Sciatic nerve (tissue), 2 donors: ENCODE results near the gene CACFD1. TPM values are rescaled to one million over a fixed set of nuclear protein-coding genes. Genes with fewer than 3 reads are reported as not detected.

Source experiments
- ATAC-seq: fragments of 200-7000 bp; cut with Tn5 transposase; one replicate; pipeline ENCODE4 v1.9.1; 2020; ENCODE audit warnings: mild to moderate bottlenecking, moderate library complexity
- DNase-seq: peaks from one replicate; pipeline ENCODE4 v3.0.0-alpha.2; 2020; ENCODE audit warnings: low spot score
- intact Hi-C: fragments of 100-400 bp; cut with DNase I; formaldehyde crosslinking; loops from one replicate; pipeline ENCODE4 v1.14.2; 2022
- total RNA-seq: library from RNA; stranded (reverse); fragmentation: NEBNext Ultra II Directional; extraction: Animal tissue kit (Norgen Biotek cat#: 25700); gene quantifications from one replicate; pipeline ENCODE4 v1.2.1, GENCODE V29; 2021
- donor health status: DM: no; HTN: no; CAD: no.
- donor health status: DM: no; HTN: no; CAD: no.

CACFD1 gene
- total RNA-seq, 1 donor from 2014 or later, result 10.1 TPM

GRCh38 chr9:133460405-133461175 lies 812 bp downstream of the CACFD1 start:
- peak; percentile 79 for DNase-seq
- peak; percentile 1 for ATAC-seq
- intact Hi-C loops, result no loop called here

- no peak for ATAC-seq
- no peak for DNase-seq
- intact Hi-C loops, result no loop called here
These were observed 2.2 kb downstream of the CACFD1 start for GRCh38 chr9:133461975-133462374.

DNA sequence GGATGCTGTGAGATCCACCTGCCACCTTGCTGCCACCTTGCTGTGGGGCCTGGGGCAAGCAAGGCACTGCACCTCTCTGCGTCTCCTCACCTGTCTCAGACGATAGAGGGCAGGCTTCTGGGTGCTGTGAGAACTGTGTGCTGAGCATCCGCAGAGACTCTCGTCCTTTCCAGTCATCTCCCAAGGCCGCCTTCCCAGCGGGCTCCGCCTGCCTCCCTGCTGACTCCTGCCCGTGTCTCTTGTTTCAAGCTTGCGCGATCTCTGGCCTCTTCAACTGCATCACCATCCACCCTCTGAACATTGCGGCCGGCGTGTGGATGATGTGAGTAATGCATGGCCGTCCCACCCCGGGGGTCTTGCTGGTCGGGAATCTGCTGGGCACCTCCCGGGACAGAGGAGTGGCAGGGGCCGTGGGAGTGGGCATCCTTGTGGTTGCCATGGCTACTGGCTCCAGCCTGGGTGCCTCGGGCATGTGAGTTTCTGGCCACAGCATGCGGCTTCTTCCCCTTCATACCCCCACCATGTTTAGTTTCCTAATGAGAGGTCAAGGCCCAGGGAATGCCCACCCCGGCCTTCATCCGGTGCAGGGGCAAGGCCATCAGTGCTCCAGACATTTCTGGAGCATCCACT lies 3.6 kb downstream of the CACFD1 start:
- DNase-seq, result no peak
- intact Hi-C loops, result no loop called here
- no peak for ATAC-seq

DNA sequence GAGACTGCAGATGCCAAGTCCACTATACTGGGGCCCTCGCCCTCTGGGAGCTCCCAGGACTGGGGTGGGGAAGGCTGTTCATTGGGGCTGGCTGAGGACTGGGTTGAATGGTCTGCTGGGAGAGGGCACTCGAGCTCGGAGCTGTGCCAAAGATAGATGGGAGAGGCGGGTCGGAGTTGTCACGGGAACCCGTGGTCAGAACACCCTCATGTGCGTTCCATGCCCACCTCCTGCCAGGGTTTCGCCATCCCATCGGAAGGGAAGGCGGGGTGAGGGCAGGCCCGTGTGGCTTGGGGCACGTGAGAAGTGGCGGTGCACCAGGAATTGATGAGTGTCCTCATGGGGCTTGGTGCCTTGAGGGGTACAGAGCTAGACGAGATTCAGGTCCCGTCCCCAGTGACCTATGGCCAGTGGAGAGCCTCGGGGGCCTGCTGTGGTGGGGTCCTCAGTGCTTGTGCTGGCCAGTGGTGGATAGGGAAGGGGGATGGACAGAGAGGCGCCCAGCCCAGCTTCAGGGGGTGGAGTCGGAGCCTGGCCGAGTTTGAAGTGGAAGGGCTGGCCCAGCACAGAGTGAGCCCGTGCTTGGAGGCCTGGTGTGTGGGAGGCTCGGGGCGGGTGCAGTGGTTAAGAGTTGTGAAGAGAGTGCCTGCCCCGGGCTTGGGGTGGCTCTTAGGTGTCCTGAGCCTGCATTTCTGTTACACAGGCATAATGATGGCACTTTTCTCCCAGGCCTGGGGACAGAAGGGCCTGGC lies 4.3 kb downstream of the CACFD1 start:
- intact Hi-C loops, result no loop called here
- ATAC-seq (no peak), DNase-seq (no peak)

GRCh38 chr9:133464638-133465037 lies 4.9 kb downstream of the CACFD1 start:
- ATAC-seq (no peak), DNase-seq (no peak)
- intact Hi-C loops, result no loop called here

GRCh38 chr9:133465984-133466383 lies 6.2 kb downstream of the CACFD1 start:
- no peak for DNase-seq
- intact Hi-C loops, result no loop called here

GRCh38 chr9:133467101-133467500 lies 7.3 kb downstream of the CACFD1 start:
- DNase-seq, result no peak
- no peak for ATAC-seq
- intact Hi-C loops, result no loop called here

More at GRCh38 chr9:133465984-133466383, 6.2 kb downstream of the CACFD1 start:
- ATAC-seq, result no peak

- intact Hi-C loops, result no loop called here
- ATAC-seq, result no peak
- DNase-seq, result no peak
These were observed 8.6 kb downstream of the CACFD1 start for GRCh38 chr9:133468374-133468773.

GRCh38 chr9:133468777-133469421 lies 9.1 kb downstream of the CACFD1 start:
- ATAC-seq (no peak), DNase-seq (no peak)
- intact Hi-C loops, result no loop called here

DNA sequence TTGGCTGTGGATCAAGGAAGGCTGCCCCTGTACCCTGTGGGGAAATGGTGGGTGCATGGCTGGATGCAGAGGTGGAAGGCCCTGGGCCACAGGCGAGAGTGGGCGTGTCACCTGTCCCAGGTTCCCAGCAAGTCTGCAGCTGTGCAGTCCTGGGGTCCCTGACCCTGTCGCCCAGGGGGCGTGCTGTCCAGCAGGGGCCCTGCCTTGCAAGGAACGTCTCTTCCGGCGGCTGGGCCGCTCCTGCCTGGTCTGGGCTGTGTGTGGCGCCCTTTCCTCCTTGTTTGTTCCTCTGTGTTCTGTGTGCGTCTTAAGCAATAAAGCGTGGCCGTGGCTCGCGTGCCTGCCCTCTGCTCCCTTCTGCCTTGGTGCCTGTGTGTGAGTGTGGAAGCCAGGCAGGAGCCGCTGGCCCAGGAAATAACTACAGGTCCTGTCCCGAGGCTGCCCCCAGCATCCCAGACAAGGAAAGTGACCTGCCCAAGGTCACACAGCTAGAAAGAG lies 10.7 kb downstream of the CACFD1 start:
- intact Hi-C loops, result no loop called here
- ATAC-seq (no peak), DNase-seq (no peak)

- intact Hi-C loops, result no loop called here
- ATAC-seq, result no peak
These were observed 11.2 kb downstream of the CACFD1 start for GRCh38 chr9:133470988-133471387.

DNA sequence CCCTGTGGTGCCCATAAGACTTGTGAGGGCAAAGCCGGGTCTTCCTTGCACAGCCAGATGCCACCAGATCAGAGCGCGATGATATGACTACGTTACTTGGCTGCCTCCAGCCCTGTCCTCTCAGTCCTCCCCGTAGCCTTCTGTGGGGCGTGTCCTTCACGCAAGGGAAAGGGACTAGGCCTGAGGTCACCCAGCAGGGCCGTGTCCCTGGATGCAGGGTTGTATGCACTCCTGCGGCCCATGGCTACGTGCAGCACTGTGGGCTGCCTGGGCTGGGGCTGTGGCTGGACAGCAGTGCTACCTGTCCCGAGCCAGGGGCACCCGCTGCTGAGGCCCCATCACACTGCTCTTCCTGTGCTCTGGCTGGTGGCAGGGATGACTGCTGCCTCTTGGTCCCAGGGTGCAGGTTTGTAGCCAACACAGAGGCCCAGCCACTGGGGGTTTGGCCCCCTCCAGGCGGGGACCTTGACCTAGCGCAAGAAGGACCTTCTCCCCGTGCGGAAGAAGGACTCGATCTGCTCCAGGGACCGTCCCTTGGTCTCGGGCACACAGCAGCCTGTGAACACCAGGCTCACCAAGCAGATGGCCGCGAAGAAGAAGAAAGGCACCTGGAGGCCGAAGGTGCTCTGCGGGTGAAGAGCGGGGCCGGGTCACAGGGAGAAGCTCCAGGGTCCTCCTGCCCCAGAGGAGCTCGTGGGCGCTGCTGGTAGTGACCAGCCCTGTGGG lies 11.9 kb downstream of the CACFD1 start:
- DNase-seq (no peak), ATAC-seq (no peak)
- intact Hi-C loops, result no loop called here

More at GRCh38 chr9:133470988-133471387, 11.2 kb downstream of the CACFD1 start:
- DNase-seq, result no peak

DNA sequence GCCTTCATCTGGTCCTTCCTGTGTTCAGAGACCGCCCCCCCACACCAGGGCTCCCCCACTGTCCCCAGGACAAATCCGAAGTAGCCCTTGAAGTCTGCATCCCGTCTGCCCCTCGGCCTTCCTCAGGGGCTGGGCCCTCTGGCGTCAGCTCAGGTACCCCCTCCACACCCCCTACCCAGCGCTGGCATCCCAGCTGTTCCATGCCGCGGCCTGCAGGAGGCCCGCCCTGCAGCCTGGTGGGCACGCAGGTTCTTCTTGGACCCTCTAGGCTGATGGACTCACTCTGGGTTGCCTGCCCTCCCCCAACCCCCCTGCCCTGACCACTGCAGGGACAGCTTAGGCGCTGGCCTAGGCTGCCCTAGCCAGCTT lies 12.5 kb downstream of the CACFD1 start:
- intact Hi-C loops, result no loop called here
- no peak for ATAC-seq

GRCh38 chr9:133472753-133473378 lies 13.1 kb downstream of the CACFD1 start:
- DNase-seq (no peak), ATAC-seq (no peak)
- intact Hi-C loops, result no loop called here

More for the DNA sequence above, 12.5 kb downstream of the CACFD1 start:
- no peak for DNase-seq

DNA sequence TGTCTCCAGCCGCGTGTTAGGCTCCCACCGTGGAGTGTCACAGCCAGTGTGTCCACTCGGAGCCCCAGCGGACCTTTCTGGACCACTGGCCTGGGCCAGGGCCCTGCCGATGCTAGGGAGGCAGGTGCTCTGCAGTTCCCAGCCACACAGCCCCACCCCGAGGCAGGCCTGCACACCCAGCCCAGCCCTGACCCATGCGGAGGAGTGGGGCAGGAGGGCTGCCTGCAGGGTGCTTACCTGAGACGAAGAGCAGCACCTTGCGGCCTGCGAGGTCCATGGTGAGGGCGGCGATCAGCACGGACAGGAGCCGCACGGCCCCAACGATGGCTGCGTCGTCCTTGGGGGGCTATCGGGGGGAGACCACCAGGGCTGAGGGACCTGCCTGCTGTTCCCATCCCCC lies 14.0 kb downstream of the CACFD1 start:
- ATAC-seq, result no peak
- intact Hi-C loops, result no loop called here
- DNase-seq, result no peak

GRCh38 chr9:133474215-133474614 lies 14.4 kb downstream of the CACFD1 start:
- no peak for DNase-seq
- ATAC-seq, result no peak
- intact Hi-C loops, result no loop called here

DNA sequence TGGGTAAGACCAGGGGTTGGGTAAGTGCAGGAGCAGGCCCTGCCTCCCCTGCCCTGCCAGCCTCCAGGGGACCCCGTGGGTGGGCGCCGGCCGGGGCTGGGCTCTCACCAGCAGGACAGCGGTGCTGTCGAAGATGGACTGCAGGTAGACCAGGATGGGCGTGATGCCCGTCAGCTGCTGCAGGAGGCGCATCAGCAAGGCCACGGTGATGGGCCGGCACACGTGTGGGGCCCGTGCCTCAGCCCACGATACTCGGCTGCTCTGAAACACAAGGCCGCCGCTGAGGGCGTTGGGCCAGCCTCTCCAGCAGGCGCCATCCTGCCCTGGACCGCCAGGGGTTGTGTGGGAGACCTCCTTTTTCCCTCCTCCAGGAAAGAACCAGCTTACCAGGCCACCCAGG lies 15.1 kb downstream of the CACFD1 start:
- DNase-seq (no peak), ATAC-seq (no peak)
- intact Hi-C loops, result no loop called here

DNA sequence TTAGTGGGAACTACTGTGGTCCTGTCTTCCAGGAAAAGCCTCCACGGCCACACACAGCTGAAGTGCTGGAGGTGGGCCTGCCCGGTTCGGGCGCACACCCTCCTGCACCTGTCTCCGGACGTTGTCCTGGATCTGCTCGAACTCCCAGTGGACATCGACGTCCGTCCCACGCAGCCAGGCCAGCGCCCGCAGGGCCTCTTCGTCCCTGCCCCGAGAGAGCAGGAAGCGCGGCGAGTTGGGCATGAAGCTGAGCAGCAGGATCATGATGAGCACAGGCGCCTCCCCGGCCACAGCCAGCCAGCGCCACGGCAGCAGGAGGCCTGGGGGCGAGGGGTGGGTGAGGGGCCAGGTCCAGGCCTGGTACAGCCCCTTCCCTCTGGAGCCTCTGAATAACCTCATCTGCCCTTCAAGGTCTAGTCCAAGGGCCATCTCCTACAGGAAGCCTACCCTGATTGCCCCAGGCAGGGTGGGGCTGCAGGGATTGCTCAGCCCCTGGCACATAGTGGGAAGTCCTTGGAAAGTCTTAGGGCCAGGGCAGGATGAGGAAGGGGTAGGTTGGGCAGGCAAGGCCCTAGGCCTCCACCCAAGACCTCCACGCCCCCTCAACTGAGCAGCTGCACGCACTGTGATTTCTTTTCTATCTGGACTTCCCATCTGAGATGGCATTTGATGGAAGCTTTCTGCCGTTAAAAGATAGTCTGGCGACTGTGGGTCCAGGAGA lies 15.7 kb downstream of the CACFD1 start:
- ATAC-seq (no peak), DNase-seq (no peak)
- intact Hi-C loops, result no loop called here
